HG03039 (cell line): ENCODE results near the gene PACSIN2.
"Not testable (repeated sequence)": the region's sequence is repeated elsewhere in the genome, so short reads cannot be mapped to it uniquely, and the experiment has no call there.

Experiments
- ATAC-seq: cut with Tn5 transposase; IDR thresholded peaks from one replicate; pipeline ENCODE4 v1.9.1; 2021; ENCODE audit warnings: mild to moderate bottlenecking, moderate library complexity; ENCODE audit not compliant: unreplicated experiment

Gene PACSIN2

GRCh38 chr22:42947211-42947990, 67.5 kb downstream of the PACSIN2 start:
- no peak for ATAC-seq

DNA sequence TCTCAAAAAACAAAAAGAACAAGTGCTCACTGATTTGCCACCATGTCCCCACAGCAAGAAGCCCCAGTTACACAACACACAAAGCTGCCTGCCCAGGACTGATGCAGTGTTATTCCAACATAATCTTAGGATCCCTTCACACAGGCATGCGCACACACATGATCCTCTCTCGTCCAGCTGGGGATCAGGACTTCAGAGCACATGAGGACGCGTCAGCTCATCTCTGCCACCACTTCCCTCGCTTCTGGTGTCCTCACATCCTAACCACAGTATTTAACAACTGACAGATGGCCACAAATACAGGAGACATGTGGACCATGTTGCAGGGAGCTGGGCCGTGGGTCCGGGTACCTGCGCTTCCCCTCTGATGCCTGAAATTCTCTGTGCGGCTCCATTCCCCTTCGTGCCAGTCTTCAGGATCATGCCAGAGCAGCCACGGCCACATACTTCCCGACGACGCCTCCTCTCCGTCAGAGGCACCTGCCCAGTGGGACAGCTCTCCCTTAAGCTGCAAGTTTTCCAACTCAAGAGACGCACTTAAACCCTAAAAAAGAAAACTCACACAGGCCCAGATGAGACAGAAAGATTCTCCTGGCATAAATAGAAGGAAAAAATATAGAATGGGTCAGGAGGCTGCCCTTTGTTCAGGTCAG, 68.3 kb downstream of the PACSIN2 start:
- ATAC-seq = no peak

- no peak for ATAC-seq
Measured at GRCh38 chr22:42945736-42946135, 69.2 kb downstream of the PACSIN2 start.

- no peak for ATAC-seq
Measured at GRCh38 chr22:42945027-42945426, 69.9 kb downstream of the PACSIN2 start.

- ATAC-seq = no peak
Measured at GRCh38 chr22:42944409-42944808, 70.5 kb downstream of the PACSIN2 start.

- no peak for ATAC-seq
Measured at GRCh38 chr22:42943981-42944380, 71.0 kb downstream of the PACSIN2 start.

GRCh38 chr22:42942351-42942750, 72.6 kb downstream of the PACSIN2 start:
- ATAC-seq = no peak

DNA sequence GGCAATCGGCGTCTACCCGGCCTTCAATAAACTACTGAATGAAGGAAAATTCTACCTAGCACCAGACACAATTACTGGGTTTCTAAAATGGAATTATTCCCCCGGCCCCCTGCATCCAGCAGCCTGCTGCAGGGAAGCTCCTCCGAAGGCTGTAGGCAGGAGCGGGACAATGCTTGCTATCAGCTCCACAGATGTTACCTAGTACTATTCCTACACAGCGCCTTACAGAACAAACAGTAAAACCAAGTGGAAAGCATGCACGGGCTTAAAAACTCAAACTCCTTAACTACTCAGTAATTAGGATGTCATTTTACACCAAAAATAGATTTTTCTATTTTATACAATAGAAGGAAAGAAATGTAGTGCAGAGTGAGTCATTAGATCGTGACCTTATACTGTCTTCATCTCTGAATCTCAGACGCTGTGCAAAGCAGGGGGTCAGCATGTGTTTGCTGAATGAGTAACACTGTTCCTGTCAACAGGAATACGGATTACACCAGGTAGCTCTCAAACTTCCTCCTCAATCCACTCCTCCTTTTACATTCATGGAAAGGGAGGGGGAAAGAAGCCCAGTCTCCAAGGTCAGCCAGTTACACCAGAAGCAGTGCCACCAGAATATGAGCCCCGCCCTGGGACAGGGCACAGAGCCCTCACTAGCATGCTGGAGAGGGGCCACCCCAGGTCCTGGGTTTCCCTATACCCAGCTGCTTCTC, 74.9 kb downstream of the PACSIN2 start:
- ATAC-seq = no peak

DNA sequence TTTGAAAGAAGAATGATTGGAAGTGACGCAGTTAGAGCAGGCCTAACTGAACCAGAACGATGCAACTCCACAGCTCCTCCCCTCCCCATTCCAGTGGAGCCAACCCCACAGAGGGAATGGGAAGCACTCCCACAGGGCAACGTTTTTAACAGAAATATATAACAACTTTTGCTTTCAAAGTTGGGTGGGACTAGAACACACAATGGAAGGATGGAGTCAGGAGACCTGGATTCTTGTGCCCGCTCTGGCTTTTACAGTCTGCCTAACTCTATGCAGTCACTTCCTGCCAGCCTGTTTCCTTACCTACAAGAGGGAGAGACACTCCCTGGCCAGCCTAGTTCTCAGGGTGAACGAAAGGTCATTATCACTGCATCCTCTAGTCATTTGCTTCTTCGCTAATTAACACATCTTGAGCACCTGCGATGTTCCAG, 75.5 kb downstream of the PACSIN2 start:
- ATAC-seq = no peak

GRCh38 chr22:42938976-42939375, 76.0 kb downstream of the PACSIN2 start:
- ATAC-seq = no peak

GRCh38 chr22:42938449-42938848, 76.5 kb downstream of the PACSIN2 start:
- no peak for ATAC-seq

DNA sequence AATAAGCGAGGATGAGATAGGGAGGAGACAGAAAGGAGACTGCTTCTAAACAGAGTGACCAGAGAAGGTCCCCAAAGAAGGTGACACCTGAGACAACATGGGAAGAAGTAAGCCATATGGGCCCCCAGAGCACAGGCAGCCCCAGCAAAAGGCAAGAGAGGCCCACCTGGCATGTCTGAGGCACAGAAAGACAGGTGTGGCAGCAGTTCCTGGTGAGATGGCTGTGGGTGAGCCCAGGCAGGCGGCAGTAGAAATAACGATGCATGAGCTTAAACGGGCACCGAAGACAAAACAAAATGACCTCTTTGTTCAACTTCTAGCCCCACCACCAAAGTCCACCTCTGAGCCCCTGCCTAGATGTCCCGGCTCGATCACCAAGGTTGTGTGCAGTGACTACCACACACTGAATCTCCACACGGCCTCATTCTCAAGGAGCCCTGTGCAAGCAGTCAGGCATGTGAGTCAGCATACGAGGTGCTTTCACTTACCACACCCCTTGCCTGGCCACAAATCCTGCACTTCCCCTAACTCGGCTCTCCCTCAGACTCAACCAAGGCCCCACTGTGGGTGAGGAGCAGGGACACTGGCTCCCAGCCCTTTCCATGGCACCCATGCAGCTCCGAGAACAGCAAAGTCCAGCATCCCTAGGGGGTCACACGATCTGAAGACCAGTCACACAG, 77.6 kb downstream of the PACSIN2 start:
- no peak for ATAC-seq

DNA sequence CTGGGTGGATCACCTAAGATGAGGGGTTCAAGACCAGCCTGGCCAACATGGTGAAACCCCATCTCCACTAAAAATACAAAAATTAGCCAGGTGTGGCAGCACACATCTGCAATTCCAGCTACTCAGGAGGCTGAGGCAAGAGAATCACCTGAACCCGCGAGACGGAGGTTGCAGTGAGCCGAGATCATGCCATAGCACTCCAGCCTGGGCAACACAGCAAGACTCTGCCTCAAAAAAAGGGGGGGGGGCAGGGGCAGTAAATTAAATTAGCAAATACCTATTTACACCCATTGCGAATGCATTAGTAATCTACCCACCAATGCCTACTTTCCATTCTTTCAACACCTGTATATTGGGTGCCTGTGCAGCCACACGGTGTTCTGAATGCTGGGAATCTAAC, 78.3 kb downstream of the PACSIN2 start:
- not testable (repeated sequence) for ATAC-seq

DNA sequence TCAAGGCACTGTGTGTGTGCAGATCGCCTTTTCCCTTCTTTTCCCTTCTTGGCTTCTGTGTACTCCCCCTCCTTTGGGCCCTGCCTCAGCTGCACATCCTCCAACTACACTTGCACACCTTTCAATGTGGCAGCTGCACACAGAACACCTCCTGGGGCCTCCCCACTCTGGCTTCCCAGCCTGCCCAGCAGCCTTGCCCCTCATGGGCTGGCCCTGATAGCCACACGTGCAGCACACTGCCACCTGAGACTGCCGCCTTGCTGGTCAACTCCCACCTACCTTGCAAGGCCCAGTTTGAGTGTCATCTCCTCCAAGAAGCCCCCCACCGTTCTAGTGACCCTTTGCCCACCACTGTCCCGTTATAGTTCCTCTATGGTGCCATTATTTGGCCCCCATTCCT, 80.6 kb downstream of the PACSIN2 start:
- no peak for ATAC-seq

GRCh38 chr22:42933485-42934091, 81.4 kb downstream of the PACSIN2 start:
- ATAC-seq = peak; percentile 45

- ATAC-seq = no peak
Measured at GRCh38 chr22:42932857-42933484, 82.0 kb downstream of the PACSIN2 start.

DNA sequence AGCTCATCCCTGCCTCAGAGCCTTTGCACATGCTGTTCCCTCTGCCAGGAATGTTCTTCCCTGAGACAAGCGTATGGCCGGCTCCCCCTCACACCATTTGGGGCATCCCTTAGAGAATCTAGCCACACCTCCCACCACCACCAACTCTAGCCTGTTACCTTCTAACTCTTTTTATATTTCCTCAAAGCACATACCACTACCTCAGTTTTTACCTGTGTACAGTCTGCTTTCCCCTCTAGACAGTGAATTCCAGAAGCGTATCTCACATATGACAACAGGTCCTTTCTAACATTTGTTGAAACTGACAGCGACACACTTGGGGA, 82.8 kb downstream of the PACSIN2 start:
- no peak for ATAC-seq

DNA sequence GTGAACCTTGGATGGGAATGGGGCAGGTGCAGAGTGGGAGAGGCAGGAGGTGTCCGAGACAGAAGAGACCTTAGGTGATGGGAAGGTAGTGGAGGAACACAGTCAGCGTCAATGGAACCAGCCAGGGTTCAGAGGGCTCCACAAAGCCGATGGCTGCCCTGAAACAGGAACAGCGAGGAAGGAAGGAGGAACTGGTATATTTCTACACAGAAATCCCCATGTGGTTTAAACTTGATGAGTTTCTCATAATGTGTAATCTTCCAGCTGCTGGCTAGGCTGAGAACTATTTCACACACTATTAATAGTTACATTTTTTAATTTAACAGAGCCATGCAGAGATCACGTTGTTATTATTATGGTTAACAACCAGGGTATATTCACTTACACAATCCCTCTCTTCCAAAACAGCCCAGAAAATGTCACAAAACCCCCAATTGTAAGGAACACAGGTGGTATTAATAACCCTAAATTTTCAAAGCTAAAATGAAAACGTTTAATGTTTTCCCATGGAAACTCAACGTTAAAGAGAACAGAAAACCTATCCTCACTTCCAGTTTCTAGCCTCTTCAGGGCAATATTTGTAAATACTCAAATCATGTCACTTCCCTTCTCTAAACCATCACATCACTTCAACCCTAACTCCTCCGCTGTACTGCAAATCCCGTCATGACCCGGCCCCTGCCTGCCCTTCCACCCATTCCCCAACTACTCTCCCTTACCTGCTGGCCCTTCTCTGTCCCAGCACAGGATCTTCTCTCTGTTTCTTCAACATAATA, 83.3 kb downstream of the PACSIN2 start:
- peak; percentile 38 for ATAC-seq

DNA sequence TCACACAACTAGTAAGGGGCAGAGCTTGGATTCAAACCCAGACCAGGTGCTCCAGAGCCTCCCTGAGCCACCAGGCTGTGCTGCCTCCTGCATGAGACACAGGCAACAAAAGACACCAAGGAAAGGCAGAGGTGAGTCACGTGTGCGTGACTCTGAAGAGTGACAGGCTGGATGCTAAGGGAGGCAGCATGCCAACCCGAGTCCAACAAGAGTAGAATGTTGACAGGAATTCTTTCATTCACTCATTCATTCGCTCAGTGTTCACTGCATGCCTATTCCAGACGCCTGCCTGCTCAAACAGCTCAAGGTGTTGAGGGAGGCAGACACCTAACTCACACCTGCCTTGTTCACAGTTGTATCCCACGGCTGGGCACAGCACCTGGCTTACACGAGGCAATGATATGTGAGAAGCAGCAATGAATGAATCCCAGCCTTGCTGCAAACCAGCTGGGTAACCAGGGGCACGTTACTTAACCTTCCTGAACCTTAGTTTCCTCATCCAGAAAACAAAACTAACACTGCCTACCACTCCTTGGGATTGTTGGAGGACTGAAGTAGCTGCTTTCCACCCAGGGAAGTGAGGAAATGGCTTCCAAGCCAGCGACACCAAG, 84.0 kb downstream of the PACSIN2 start:
- no peak for ATAC-seq

DNA sequence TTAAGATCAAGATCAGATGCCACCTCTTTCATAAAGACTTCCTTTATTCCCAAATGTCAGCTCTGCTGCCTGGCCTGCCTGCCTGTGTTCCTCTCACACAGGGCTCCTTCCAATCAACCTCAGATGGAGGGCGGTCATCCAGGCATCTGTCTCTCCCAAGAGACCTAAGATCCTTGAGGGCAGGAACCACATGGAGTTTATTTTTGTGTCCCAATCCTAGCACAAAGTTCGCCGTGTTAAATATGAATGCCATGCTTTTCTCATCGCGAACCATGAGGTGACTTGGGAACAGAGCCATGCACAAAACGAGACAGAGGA, 85.2 kb downstream of the PACSIN2 start:
- ATAC-seq = no peak
